H7 (cell line): Measurements from ENCODE around the gene IFIT1B. TPM values are rescaled to one million over a fixed set of nuclear protein-coding genes. Genes with fewer than 3 reads are reported as not detected.
"Not testable (repeated sequence)": the region's sequence is repeated elsewhere in the genome, so short reads cannot be mapped to it uniquely, and the experiment has no call there.

Experiments
- DNase-seq: peaks from one replicate; pipeline ENCODE4 v3.0.0; 2012
- H3K27me3 ChIP-seq: 2 replicates; pipeline ENCODE4 v1.6.0; 2011; ENCODE audit warnings: mild to moderate bottlenecking, low read length; ENCODE audit not compliant: control insufficient read depth, insufficient read depth
- H3K36me3 ChIP-seq: replicated peaks from 2 replicates; pipeline ENCODE4 v1.5.1; 2011; ENCODE audit warnings: low read length; ENCODE audit not compliant: control insufficient read depth, insufficient read depth
- H3K4me3 ChIP-seq: 2 replicates; pipeline ENCODE4 v1.5.1; 2011; ENCODE audit warnings: low read depth, mild to moderate bottlenecking, control low read depth, low read length, moderate library complexity; ENCODE audit not compliant: insufficient read depth
- total RNA-seq: library from RNA; depleted of rRNA; stranded (reverse); fragments of >200 nt; shearing (Covaris generic); gene quantifications from 2 replicates; pipeline ENCODE4 v1.2.3, GENCODE V29; 2014

IFIT1B gene
- total RNA-seq, 1 experiment from 2014 or later: not detected

DNA sequence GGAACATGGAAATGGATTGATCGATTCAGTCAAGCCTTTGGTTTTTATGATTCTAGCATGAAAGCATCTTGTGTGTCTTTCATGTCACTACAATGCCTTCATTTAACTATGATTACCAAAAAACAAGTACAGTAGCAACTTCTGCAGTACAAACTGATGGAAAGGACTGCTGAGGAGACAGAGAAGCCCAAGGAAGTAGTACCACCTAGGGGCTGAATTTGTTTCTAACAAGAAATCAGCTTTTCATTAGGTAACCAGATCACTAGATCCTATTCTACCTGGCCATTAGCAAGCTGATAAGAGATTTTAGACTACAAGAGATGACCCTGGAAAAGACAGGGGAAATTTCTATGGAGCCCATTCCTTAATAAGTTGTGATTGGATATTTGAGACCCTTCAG, 11.4 kb downstream of the IFIT1B start:
- Histone ChIP-seq H3K36me3 (no peaks in the 10 kb centered on the region), H3K4me3 (no peak overlapping the region), H3K27me3 (no peaks in the 10 kb centered on the region)
- peak; percentile 27 for DNase-seq

DNA sequence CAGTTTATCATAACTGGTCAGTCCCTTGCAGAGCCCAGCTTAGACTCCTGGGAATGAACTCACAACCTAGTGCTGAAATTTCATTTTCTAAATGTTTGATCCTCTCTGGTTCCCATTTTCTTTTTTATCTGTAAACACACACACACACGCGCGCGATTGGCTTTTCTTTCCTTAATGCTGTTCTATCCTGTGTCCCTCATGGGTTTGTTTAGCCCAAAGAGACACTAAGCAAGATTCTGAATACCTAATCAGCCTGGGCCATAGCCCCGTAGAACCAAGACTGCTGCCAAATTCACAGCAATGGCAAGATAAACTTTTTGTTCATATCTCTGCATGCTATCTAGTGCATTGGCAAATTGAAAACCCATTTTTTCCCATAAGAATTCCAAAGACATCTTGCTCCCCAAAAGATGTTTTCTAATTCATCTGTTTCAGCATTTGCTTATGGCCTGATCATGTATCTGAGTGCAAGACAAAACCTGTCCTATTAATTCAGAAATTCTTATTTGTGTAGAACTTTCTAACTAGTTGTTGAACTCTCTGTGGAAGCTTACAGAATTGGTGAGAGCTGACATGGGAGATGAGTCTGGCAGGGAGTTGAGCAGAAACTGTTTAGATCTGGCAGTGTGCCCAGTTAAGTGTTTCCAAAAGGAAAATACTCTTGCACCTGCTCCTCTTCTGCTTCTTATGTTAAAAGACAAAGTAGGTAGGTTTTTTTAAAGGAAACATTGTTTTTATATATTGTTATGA, 12.8 kb downstream of the IFIT1B start:
- no peak overlapping the region for H3K4me3 ChIP-seq
- DNase-seq: no peak
- no peaks in the 10 kb centered on the region for H3K36me3 ChIP-seq
- no peaks in the 10 kb centered on the region for H3K27me3 ChIP-seq

DNA sequence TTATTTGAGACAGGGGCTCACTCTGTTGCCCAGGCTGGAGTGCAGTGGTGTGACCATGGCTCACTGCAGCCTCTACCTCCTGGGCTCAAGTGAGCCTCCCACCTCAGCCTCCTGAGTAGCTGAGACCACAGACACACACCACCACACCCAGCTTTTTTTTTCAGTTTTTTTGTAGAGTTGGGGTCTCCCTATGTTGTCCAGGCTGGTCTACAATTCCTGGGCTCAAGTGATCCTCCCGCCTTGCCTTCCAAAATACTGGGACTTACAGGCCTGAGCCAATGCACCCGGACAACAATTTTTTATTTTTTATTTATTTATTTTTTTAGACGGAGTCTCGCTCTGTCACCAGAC, 13.3 kb downstream of the IFIT1B start:
- not testable (repeated sequence) for DNase-seq, H3K27me3 ChIP-seq, H3K36me3 ChIP-seq, H3K4me3 ChIP-seq

DNA sequence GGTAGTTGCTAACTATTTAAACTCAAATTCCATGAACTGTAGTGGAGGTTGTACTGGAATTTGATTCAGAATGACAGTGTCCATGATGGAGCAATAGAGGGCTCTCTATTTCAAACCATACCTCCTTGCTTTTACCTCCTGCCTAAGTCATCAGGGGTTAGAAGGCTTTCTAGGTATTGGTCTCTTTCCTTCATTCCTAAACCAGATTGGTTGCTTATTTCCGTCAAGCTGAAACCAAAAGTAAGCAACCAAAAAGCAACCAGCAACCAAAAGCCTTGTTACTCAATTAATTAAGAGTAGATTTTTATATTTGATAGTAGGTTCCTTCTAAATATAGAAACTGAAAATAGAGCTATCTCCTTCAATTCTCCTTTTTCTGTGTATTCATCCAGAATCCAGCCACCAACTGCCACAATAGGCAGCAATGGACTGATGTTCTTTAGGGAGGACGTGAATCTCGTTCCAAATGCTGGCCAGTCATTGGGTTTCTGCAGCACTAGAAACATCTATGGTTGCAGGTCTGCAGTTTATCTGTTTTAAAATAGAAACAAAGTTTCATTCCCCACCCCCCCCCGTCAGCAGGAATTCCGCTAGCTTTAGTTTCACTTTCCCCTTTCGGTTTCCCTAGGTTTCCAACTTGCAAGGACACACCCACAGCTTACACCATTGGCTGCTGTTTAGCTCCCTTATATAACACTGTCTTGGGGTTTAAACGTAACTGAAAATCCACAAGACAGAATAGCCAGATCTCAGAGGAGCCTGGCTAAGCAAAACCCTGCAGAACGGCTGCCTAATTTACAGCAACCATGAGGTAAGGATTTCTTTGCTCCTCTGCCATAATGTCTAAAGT, 14.3 kb downstream of the IFIT1B start, which contains the start of gene IFIT1:
TSS of gene IFIT1 (plus strand) at position 717 of the 850 bp plus-strand sequence. CDS start at position 807, 90 bp downstream.
- no peaks in the 10 kb centered on the region for H3K36me3 ChIP-seq
- peak within 1 kb of the TSS; percentile 41 for H3K4me3 ChIP-seq
- no peaks in the 10 kb centered on the region for H3K27me3 ChIP-seq
- peak; percentile 59 for DNase-seq

DNA sequence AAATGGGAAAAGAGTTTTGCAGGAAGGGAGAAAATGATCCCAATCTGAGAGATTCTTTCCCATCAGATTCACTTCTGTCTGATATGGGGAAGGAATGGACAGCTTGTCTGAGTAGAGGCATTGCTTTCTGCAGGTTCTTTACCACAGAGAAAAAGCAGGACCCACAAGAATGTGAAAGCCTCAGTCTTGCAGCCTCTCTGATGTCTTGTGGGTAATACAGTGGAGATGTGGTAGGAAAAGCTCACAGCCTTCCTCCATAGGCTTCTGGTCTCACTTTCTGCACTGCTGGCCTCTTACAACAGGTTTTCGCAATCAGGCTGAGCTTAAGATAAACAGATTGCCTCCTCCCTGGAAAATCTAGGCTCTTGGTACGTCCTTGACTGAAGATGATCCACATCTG, 15.1 kb downstream of the IFIT1B start:
- H3K4me3 ChIP-seq: no peak overlapping the region
- H3K27me3 ChIP-seq: no peaks in the 10 kb centered on the region
- H3K36me3 ChIP-seq: no peaks in the 10 kb centered on the region
- DNase-seq: no peak

DNA sequence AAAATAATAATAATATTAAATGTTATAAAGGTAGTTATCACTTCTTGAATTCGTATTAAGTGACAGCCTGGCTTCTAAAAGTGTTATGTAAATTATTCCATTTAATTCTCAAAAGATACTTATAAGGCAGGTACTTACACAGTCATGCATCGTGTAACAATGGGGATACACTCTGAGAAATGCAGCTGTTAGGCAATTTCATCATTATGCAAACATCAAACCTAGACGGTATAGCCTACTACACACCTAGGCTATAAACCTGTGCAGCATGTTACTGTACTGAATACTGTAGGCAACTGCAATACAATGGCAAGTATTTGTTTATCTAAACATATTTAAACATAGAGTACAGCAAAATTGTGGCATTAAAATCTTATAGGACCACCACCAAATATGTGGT, 16.0 kb downstream of the IFIT1B start:
- Histone ChIP-seq H3K4me3 (no peak overlapping the region), H3K36me3 (no peaks in the 10 kb centered on the region), H3K27me3 (no peaks in the 10 kb centered on the region)
- DNase-seq: no peak

DNA sequence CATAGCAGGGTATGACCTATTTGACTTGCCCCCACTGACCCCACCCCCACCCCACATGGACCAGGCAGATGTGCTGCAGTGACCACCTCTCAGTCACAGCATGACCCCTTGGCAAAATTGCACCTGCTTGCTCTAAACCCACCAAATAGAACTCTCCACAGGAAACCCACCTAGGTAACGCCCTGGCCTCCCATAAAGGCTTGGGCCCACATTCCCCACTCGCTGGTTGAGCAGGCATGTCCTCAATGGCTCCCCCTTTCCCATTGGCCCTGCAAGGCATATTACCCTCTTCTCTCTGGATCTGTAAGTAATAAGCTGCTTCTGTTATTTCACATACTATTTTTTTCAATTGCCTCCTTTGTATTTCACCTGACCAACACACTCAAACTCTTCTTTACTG, 17.3 kb downstream of the IFIT1B start:
- no peak for DNase-seq
- H3K36me3 ChIP-seq: no peaks in the 10 kb centered on the region
- H3K4me3 ChIP-seq: no peak overlapping the region
- H3K27me3 ChIP-seq: no peaks in the 10 kb centered on the region

DNA sequence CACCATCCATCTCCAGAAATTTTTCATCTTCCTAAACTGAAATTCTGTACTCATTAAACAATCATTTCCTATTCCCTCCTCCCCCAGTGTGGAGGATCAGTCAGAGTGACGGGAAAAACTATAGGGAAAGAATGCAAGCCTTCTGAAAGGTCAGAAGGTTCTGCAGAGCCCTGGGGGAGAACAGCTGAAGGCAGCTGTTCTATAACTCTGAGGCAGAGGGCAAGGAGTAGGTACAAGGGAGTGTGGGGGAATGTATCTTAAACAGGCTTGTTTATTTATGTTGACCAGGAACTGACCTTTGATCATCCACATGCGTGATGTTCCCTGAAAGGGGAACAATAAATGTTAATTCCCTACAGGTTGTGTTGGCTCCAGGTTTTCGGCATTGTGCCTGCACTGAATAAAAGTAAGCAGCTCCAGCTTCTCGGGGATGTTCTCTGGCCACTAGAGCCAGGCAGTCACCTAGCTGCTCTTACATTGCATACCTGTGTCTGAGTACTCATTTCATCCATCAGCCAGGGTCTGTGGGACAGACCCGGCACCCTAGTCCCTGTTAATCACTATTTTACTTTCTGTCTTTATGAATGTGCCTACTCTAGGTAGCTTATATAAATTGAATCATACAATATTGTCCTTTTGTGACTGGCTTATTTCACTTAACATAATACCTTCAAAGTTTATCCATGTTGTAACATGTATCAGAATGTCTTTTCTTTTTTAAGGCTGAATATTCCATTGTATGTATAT, 20.3 kb downstream of the IFIT1B start:
- no peak overlapping the region for H3K4me3 ChIP-seq
- DNase-seq: no peak
- no peaks in the 10 kb centered on the region for H3K27me3 ChIP-seq
- no peaks in the 10 kb centered on the region for H3K36me3 ChIP-seq

DNA sequence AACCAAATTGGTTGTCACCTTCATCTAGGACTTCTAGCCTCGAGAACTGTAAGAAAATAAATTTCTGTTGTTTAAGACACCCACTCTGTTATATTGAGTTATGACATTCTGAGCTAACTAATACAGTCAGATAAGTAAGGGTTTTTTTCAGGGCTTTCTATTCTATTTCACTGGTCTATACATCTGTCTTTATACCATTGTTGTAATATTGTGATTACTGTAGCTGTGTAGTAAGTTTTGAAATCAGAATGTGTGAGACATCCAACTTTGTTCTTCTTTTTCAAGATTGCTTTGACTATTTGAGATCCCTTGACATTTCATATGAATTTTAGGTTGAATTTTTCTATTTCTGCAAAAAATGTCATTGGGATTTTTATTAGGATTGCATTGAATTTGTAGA, 22.1 kb downstream of the IFIT1B start:
- H3K36me3 ChIP-seq: no peaks in the 10 kb centered on the region
- H3K4me3 ChIP-seq: no peak overlapping the region
- DNase-seq: no peak
- no peaks in the 10 kb centered on the region for H3K27me3 ChIP-seq

DNA sequence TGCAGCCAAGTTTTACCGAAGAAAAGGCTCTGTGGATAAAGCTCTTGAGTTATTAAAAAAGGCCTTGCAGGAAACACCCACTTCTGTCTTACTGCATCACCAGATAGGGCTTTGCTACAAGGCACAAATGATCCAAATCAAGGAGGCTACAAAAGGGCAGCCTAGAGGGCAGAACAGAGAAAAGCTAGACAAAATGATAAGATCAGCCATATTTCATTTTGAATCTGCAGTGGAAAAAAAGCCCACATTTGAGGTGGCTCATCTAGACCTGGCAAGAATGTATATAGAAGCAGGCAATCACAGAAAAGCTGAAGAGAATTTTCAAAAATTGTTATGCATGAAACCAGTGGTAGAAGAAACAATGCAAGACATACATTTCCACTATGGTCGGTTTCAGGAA, 25.2 kb downstream of the IFIT1B start:
- H3K27me3 ChIP-seq: no peaks in the 10 kb centered on the region
- H3K4me3 ChIP-seq: no peak overlapping the region
- no peak for DNase-seq
- no peaks in the 10 kb centered on the region; the same call in 1 of the 2 replicates for H3K36me3 ChIP-seq

DNA sequence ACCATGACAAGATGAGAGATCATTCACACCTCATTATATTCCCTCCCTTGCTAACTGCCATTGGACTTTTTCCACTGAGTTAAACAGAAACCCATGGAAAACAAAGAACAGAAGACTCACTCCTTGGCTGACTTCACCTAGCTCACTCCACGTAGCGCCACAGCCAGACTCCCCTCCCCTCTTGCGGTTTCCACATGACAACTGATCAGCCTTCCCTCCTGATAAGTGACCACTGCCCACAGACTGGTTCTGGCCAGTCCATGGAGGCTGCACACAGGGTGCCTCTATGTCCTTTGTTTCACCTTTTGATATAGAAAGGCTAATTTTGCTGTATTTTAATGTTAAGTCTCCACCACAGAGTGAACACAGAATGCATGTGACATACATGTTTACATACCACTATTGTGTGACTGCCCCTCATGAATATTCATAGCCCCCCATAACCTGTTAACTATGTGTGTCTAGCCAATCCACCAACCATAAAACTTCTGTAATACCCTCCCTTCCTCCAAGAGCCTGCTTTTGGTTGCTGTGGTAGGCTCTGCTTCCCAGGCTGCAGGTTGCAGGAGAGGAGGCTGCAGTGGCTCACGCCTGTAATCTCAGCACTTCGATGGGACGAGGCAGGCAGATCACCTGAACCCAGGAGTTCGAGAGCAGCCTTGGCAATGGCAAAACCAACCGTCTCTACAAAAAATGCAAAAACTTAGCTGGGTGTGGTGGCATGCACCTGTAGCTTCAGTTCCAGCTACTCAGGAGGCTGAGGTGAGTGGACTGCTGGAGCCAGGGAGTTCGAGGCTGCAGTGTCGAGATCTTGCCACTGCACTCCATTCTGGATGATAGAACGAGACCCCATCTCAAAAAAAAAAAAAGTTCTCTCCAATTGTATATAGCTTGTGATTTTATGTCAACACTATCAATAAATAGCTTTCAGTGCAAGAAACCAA, 26.5 kb downstream of the IFIT1B start:
- no peaks in the 10 kb centered on the region; the same call in 1 of the 2 replicates for H3K36me3 ChIP-seq
- H3K4me3 ChIP-seq: no peak overlapping the region
- no peak for DNase-seq
- H3K27me3 ChIP-seq: no peaks in the 10 kb centered on the region

DNA sequence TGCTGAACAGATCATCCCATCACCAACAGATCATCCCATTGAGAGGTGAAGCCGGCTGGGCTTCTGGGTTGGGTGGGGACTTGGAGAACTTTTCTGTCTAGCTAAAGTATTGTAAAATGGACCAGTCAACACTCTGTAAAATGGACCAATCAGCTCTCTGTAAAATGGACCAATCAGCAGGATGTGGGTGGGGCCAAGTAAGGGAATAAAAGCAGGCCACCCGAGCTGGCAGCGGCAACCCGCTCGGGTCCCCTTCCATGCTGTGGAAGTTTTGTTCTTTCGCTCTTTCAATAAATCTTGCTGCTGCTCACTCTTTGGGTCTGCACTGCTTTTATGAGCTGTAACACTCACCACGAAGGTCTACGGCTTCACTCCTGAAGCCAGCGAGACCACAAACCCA, 28.3 kb downstream of the IFIT1B start:
- not testable (repeated sequence) for DNase-seq, H3K27me3 ChIP-seq, H3K4me3 ChIP-seq, H3K36me3 ChIP-seq

DNA sequence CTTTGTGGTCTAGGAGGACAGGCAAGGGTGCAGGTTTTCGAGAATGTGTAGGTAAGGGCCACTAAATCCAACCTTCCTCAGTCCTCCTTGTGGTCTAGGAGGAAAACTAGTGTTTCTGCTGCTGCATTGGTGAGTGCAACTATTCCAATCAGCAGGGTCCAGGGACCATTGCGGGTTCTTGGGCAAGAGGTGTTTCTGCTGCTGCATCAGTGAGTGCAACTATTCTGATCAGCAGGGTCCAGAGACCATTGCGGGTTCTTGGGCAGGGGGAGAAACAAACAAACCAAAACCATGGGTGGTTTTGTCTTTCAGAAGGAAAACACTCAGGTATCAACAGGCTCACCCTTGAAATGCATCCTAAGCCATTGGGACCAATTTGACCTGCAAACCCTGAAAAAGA, 29.9 kb downstream of the IFIT1B start:
- H3K4me3 ChIP-seq, H3K27me3 ChIP-seq, DNase-seq, H3K36me3 ChIP-seq: not testable (repeated sequence)

DNA sequence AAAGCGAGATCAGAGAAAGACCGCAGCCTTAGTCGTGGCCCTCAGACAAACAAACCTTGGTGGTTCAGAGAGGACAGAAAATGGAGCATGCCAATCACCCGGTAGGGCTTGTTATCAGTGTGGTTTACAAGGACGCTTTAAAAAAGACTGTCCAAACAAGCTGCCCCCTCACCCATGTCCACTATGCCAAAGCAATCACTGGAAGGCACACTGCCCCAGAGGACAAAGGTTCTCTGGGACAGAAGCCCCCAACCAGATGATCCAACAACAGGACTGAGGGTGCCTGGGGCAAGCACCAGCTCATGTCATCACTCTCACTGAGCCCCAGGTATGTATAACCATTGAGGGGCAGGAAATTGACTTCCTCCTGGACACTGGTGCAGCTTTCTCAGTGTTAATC, 31.4 kb downstream of the IFIT1B start:
- H3K4me3 ChIP-seq, H3K36me3 ChIP-seq, DNase-seq, H3K27me3 ChIP-seq: not testable (repeated sequence)
